H9 (cell line): ENCODE results near the gene IGLL1. TPM values are rescaled to one million over a fixed set of nuclear protein-coding genes. Genes with fewer than 3 reads are reported as not detected.

Experiments used
- DNase-seq: peaks from one replicate; pipeline ENCODE4 v3.0.0-alpha.2; 2017
- H2AFZ ChIP-seq: one replicate; pipeline ENCODE4 v1.6.1; 2013; ENCODE audit warnings: mild to moderate bottlenecking, low read length, control low read depth, moderate library complexity
- H2AK5ac ChIP-seq: 2 replicates; pipeline ENCODE4 v1.6.1; 2013; ENCODE audit warnings: low read length, control low read depth, mixed read lengths; ENCODE audit not compliant: insufficient read length
- H2BK120ac ChIP-seq: one replicate; pipeline ENCODE4 v1.6.1; 2013; ENCODE audit warnings: low read depth, mild to moderate bottlenecking, low read length, control low read depth, inconsistent platforms; ENCODE audit not compliant: poor library complexity, severe bottlenecking
- H2BK12ac ChIP-seq: 2 replicates; pipeline ENCODE4 v1.6.1; 2013; ENCODE audit warnings: low read length, control low read depth, mixed read lengths, low read depth; ENCODE audit not compliant: insufficient read length
- H2BK15ac ChIP-seq: 2 replicates; pipeline ENCODE4 v1.6.1; 2013; ENCODE audit warnings: low read depth, low read length, control low read depth
- H2BK20ac ChIP-seq: one replicate; pipeline ENCODE4 v1.6.1; 2013; ENCODE audit warnings: low read depth, mild to moderate bottlenecking, low read length, control low read depth, inconsistent platforms; ENCODE audit not compliant: poor library complexity, severe bottlenecking
- H2BK5ac ChIP-seq: 2 replicates; pipeline ENCODE4 v1.6.1; 2013; ENCODE audit warnings: low read length, control low read depth, mixed read lengths; ENCODE audit not compliant: insufficient read length
- H3K14ac ChIP-seq: 2 replicates; pipeline ENCODE4 v1.6.1; 2013; ENCODE audit warnings: low read length, control low read depth; ENCODE audit not compliant: insufficient read depth
- H3K18ac ChIP-seq: 2 replicates; pipeline ENCODE4 v1.6.1; 2013; ENCODE audit warnings: low read depth, mild to moderate bottlenecking, mixed read lengths, low read length, control low read depth; ENCODE audit not compliant: insufficient read length
- H3K23ac ChIP-seq: 2 replicates; pipeline ENCODE4 v1.6.1; 2013; ENCODE audit warnings: low read length, control low read depth, mixed read lengths, low read depth; ENCODE audit not compliant: insufficient read length
- H3K23me2 ChIP-seq: 2 replicates; pipeline ENCODE4 v1.6.1; 2013; ENCODE audit warnings: low read depth, mild to moderate bottlenecking, mixed read lengths, low read length, control low read depth; ENCODE audit not compliant: insufficient read length, poor library complexity, severe bottlenecking
- H3K27ac ChIP-seq: 2 replicates; pipeline ENCODE4 v1.5.1; 2013; ENCODE audit warnings: low read length, control low read depth, mixed read lengths, low read depth; ENCODE audit not compliant: insufficient read length
- H3K27me3 ChIP-seq: 2 replicates; pipeline ENCODE4 v1.6.1; 2013; ENCODE audit warnings: low read length, control low read depth, inconsistent platforms; ENCODE audit not compliant: insufficient read depth
- H3K4ac ChIP-seq: 2 replicates; pipeline ENCODE4 v1.6.1; 2013; ENCODE audit warnings: low read depth, mild to moderate bottlenecking, control low read depth, inconsistent platforms, low read length, moderate library complexity
- H3K4me1 ChIP-seq: 2 replicates; pipeline ENCODE4 v1.6.1; 2013; ENCODE audit warnings: low read length, control low read depth, inconsistent platforms; ENCODE audit not compliant: insufficient read depth
- H3K4me2 ChIP-seq: 2 replicates; pipeline ENCODE4 v1.6.1; 2013; ENCODE audit warnings: low read length, control low read depth, mixed read lengths; ENCODE audit not compliant: insufficient read length, insufficient read depth
- H3K56ac ChIP-seq: 2 replicates; pipeline ENCODE4 v1.6.1; 2013; ENCODE audit warnings: low read depth, mild to moderate bottlenecking, mixed read lengths, low read length, control low read depth; ENCODE audit not compliant: insufficient read length
- H3K79me1 ChIP-seq: 2 replicates; pipeline ENCODE4 v1.6.1; 2013; ENCODE audit warnings: low read depth, mild to moderate bottlenecking, moderate library complexity, low read length, control low read depth, inconsistent platforms; ENCODE audit not compliant: insufficient read depth, poor library complexity, severe bottlenecking
- H3K79me2 ChIP-seq: 2 replicates; pipeline ENCODE4 v1.6.1; 2013; ENCODE audit warnings: low read length, control low read depth, inconsistent platforms; ENCODE audit not compliant: insufficient read depth
- H3K9ac ChIP-seq: 2 replicates; pipeline ENCODE4 v1.6.1; 2013; ENCODE audit warnings: low read length, control low read depth, mixed read lengths; ENCODE audit not compliant: insufficient read length; ENCODE audit errors: extremely low read depth
- H3K9me3 ChIP-seq: one replicate; pipeline ENCODE4 v1.6.1; 2013; ENCODE audit warnings: low read depth, low read length, inconsistent platforms; ENCODE audit not compliant: control insufficient read depth
- H3T11ph ChIP-seq: one replicate; pipeline ENCODE4 v1.6.1; 2013; ENCODE audit warnings: mild to moderate bottlenecking, low read length, control low read depth, inconsistent platforms
- H4K20me1 ChIP-seq: one replicate; pipeline ENCODE4 v1.6.1; 2013; ENCODE audit not compliant: control insufficient read depth, insufficient read length, insufficient read depth
- H4K5ac ChIP-seq: 2 replicates; pipeline ENCODE4 v1.6.1; 2013; ENCODE audit warnings: low read depth, mild to moderate bottlenecking, mixed read lengths, low read length, control low read depth; ENCODE audit not compliant: insufficient read length
- H4K8ac ChIP-seq: replicated peaks from 2 replicates; pipeline ENCODE4 v1.6.1; 2013; ENCODE audit warnings: low read length, control low read depth, mixed read lengths, low read depth; ENCODE audit not compliant: insufficient read length
- H4K91ac ChIP-seq: 2 replicates; pipeline ENCODE4 v1.6.1; 2013; ENCODE audit warnings: low read depth, mild to moderate bottlenecking, moderate library complexity, mixed read lengths, low read length, control low read depth; ENCODE audit not compliant: insufficient read length
- H3K27ac Mint-ChIP-seq, 3 experiments: 2 replicates in 2 of 3; 3 replicates in 1 of 3; pipeline ENCODE4 v1.8.0; 2020 to 2021; ENCODE audit warnings: mixed read lengths in 3 of 3, mild to moderate bottlenecking in 1 of 3, moderate library complexity in 1 of 3
- H3K27me3 Mint-ChIP-seq: 2 replicates; pipeline ENCODE4 v1.8.0; 2021; ENCODE audit warnings: low read depth, mild to moderate bottlenecking, moderate library complexity, mixed read lengths
- H3K36me3 Mint-ChIP-seq, 3 experiments: 2 replicates in 2 of 3; 3 replicates in 1 of 3; pipeline ENCODE4 v1.8.0; 2020 to 2021; ENCODE audit warnings: low read depth in 3 of 3, mixed read lengths in 3 of 3; ENCODE audit not compliant: insufficient read depth in 1 of 3
- H3K4me1 Mint-ChIP-seq, 2 experiments: 2 replicates each; pipeline ENCODE4 v1.8.0; 2020; ENCODE audit warnings: mixed read lengths in 2 of 2
- H3K4me3 Mint-ChIP-seq, 2 experiments: 2 replicates in 1 of 2; 3 replicates in 1 of 2; pipeline ENCODE4 v1.8.0; 2020 to 2021; ENCODE audit warnings: mild to moderate bottlenecking in 2 of 2, mixed read lengths in 2 of 2, moderate library complexity in 1 of 2
- H3K9me3 Mint-ChIP-seq, 2 experiments: 2 replicates in 1 of 2; 3 replicates in 1 of 2; pipeline ENCODE4 v1.8.0; 2020; ENCODE audit warnings: mild to moderate bottlenecking in 2 of 2, mixed read lengths in 2 of 2, moderate library complexity in 1 of 2
- CTCF ChIP-seq: fragments of 200-600 bp; sonication (generic); conservative IDR thresholded peaks from 3 replicates; pipeline ENCODE4 v1.8.0; 2021; ENCODE audit warnings: antibody characterized with exemption, mild to moderate bottlenecking
- WGBS: extraction: QIAGEN DNeasy Blood & Tissue Kit; methylation state at CpG from one replicate; pipeline ENCODE4 v1.1.7; 2013; ENCODE audit warnings: missing lambda C conversion rate, low lambda C conversion rate, mixed read lengths; ENCODE audit not compliant: insufficient read length; ENCODE audit errors: extremely low coverage; 5-methylcytosine and 5-hydroxymethylcytosine counted together
- total RNA-seq: library from RNA; stranded (reverse); gene quantifications from 2 replicates; pipeline ENCODE4 v1.2.1, GENCODE V29; 2021

Gene IGLL1
- total RNA-seq, 1 experiment from 2014 or later = not detected

- no peak overlapping the region for H3K4me2 ChIP-seq
- no peak overlapping the region for H3K9ac ChIP-seq
- H3K9me3 ChIP-seq = no peaks in the 10 kb centered on the region
- no peak overlapping the region for H3K27ac ChIP-seq
- H2BK15ac ChIP-seq = no peak overlapping the region
- H2AK5ac ChIP-seq = no peak overlapping the region
- H3K23ac ChIP-seq = no peak overlapping the region
- Mint-ChIP-seq H3K27me3 (peaks cover 77% of the 10 kb centered on the region), H3K4me3 (no peak overlapping the region), H3K4me1 (peaks cover 17 to 33% of the 10 kb centered on the region in 2 experiments), H3K36me3 (no peaks in the 10 kb centered on the region), H3K9me3 (no peaks in the 10 kb centered on the region; a peak in 1 of 5 replicates), H3K27ac (no peak overlapping the region)
- no peak overlapping the region for H2AFZ ChIP-seq
- H4K91ac ChIP-seq = no peak overlapping the region
- H2BK120ac ChIP-seq = no peak overlapping the region
- no peaks in the 10 kb centered on the region for H3K79me1 ChIP-seq
- no peak overlapping the region for H2BK12ac ChIP-seq
- no peak overlapping the region for H3K4ac ChIP-seq
- H2BK20ac ChIP-seq = no peak overlapping the region
- H3K27me3 ChIP-seq = peaks cover 3% of the 10 kb centered on the region; the same call in 1 of the 2 replicates
- no peaks in the 10 kb centered on the region for H4K20me1 ChIP-seq
- H4K8ac ChIP-seq = no peak overlapping the region
- H4K5ac ChIP-seq = no peak overlapping the region
- H3K23me2 ChIP-seq = no peaks in the 10 kb centered on the region
- no peaks in the 10 kb centered on the region for H3K79me2 ChIP-seq
- TF ChIP-seq CTCF = no peak
- H3K18ac ChIP-seq = no peak overlapping the region
- H3K14ac ChIP-seq = no peak overlapping the region
- no CpG with 5 or more reads among the region's 11 CpGs for WGBS
- no peaks in the 10 kb centered on the region; the same call in 1 of the 2 replicates for H3K4me1 ChIP-seq
- no peak overlapping the region for H3K56ac ChIP-seq
- no peak overlapping the region for H2BK5ac ChIP-seq
- DNase-seq = no peak
- no peak overlapping the region for H3T11ph ChIP-seq
Observed at GRCh38 chr22:23525510-23525909, 54.6 kb downstream of the IGLL1 start.
